HG03139 (cell line): Measurements from ENCODE around the gene LDB3.

ENCODE experiments used
- ATAC-seq: cut with Tn5 transposase; IDR thresholded peaks from one replicate; pipeline ENCODE4 v1.9.1; 2021; ENCODE audit not compliant: unreplicated experiment

LDB3 gene

DNA sequence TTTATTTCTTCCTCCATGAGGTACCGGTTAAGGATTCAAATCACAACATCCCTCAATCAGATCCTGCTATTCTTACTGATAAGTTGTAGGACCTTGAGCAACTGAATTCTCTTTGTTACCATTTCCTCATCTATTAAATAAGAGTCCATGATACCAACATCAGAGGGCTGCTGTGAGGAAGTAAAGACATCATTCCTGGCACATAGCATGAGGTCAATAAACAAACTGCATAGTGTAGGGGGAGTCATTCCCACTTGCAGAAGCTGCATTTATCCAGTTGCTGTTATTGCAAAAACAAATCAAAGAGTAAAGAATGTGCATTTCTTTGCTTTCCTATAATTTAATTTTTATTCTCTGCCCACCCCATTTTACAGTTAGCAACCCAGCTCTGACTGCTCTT lies 36.8 kb downstream of the LDB3 start:
- ATAC-seq: no peak

DNA sequence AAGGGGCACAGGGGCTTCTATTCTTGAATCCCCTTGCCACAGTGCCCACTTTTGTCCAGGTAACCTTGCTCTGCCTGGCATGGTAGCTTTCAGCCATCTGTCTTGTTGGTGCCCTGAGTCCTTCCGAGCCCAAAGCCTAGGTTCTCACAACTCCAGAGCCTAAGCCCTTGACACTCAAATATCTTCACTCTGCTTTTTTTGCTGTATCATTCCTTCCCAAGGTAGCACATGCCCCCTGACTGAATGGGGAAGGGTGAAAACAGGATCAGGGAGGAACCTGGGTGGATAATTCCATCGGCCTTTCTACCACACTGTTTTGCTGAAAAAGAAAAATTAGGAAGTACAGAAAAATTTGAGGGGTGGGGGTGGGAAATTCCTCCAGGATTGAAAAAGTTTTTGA lies 37.6 kb downstream of the LDB3 start:
- ATAC-seq: no peak

DNA sequence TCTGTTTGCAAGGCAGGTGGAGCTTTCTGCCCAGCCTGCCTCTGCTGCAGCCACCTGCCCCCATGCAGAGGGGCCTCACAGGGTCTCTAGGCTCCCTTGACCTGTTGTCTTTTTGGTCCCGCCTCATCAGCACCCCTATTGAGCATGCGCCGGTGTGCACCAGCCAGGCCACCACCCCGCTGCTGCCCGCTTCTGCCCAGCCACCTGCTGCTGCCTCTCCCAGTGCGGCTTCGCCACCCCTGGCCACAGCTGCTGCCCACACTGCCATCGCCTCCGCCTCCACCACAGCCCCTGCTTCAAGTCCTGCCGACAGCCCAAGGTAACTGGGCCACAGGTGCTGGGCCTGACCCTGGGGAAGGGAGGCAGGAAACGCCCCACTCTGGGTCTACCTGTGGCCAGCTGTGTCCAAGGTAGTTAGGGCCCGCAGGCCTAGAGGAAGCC lies 38.1 kb downstream of the LDB3 start:
- ATAC-seq: no peak

DNA sequence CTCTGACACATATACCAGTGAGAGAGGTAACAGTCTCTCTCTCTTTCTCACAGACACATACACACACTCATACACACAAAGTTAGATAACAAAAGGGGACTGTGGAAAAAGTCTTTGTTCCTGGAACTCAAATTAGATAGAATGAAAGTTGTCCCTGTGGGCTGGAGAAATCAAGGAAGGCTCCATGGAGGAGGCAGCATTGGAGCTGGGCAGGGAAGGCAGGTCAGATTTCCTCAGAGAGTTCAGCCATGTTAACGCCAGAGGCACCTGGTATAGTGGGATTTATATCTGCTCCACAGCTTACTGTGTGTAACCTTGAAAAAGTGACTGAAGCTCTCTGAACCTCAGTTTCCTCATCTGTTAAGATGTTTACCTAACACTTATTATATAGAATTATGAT lies 38.7 kb downstream of the LDB3 start:
- ATAC-seq: no peak

DNA sequence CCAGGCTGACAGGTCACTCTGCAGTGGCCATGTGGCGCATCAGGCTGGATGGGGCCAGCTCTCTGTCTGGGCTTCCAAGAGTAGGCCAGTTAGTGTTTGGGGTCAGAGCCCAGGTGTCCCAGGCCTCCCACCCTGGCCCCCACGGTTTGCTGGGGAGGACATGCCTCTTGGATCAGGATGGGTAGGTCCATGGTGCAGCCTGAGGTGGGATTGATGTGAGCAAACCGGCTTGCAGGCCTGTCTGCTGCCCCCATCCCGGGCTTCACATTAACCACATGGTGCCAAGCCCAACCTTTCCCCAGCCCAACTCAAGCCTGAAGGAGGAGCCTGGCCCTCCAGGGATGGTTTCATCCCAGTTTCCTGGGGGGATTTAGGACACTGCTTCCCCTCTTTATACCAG lies 39.2 kb downstream of the LDB3 start:
- no peak for ATAC-seq

DNA sequence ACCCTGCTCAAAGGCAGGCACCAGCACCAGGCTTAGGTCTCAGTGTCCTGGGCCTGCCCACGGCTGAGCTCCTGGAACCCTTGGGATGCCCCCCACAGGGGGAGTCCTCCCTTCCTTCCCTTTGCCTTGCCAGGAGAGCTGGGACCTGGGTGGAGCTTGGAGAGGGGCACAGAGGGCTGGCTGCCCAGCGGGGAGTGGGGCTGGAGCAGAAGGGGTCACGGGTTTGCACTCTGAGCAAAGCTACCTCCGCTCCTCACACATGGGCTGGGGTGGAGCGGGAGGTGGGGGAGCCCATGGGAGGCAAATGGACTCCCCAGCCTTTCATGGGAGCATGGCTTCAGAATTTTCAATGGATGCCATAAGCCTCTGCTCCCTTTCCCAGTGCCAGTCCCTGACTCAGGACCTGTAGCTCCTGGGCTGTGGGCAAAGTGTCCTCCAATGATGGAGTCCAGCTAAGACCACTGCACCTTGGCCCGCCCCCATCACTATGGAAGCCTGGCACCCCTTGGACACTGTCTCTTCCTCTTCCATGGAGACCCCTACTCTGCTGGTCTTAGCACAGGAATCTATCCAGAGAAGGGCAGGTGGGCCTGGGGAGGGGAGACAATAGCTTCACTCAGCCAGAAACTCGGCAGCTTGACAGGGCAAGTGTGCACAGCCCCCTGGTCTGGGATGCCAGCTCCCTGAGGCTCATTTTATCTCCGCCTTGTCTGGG lies 39.9 kb downstream of the LDB3 start:
- ATAC-seq: no peak

DNA sequence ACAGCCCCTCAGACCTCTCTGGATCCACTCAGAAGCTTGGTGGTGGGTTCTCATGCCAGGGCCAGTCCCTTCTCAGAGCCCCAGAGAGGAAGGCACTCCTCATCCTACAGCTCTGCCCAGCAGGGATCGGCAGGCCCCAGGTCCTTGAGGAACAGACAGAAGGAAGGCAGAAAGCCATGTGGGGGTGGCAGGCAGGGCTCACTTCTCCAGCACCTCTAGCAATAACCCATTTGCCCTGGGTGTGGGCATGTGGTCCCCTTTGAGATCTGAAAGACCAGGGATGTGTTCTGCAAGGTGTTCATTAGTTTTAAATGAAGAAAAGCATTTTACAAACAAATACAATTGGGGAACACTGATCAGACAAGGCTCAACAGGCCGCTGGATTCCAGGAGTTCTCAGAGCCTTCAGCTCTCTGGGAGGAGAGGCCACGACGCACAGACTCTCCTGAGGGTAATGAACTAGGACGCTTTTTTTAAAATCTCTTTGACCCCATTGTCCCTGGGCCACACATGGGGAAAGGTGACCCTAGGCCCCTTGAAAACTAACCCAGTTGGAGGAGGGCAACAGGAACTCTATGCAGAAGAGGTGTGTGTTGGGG lies 40.6 kb downstream of the LDB3 start:
- no peak for ATAC-seq

DNA sequence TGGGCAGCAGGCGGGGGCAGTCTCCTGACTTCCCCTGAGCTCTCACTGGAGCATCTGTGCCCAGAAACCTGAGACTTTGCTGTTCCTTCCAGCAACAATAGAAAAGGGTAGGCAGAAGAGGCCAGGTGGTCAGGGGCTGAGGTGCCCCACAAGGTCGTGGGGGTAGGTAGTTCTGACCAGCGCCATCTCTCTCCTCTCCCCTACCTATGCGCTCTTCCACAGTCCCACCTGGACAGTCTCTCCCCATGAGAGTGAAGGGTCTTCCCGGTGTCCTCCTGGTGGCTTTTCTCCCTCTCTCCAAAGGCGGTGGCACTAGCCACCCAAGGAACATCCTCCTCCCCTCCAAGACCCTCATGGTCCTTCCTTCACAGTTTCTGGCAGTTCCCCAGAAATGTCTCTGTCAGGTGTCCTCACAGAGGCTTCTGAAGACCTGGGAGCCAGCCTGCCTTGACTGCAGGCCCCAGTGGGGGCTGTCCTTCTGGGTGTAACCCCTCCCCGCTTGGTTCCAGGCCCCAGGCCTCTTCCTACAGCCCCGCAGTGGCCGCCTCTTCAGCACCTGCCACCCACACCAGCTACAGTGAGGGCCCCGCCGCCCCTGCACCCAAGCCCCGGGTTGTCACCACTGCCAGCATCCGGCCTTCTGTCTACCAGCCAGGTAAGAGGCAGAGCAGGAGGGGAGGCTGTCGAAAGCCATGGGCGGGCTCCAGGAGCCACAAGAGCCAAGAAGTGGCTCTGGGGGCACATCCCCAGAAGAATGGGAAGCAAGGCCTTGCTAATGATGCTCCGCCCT lies 41.3 kb downstream of the LDB3 start:
- no peak for ATAC-seq

DNA sequence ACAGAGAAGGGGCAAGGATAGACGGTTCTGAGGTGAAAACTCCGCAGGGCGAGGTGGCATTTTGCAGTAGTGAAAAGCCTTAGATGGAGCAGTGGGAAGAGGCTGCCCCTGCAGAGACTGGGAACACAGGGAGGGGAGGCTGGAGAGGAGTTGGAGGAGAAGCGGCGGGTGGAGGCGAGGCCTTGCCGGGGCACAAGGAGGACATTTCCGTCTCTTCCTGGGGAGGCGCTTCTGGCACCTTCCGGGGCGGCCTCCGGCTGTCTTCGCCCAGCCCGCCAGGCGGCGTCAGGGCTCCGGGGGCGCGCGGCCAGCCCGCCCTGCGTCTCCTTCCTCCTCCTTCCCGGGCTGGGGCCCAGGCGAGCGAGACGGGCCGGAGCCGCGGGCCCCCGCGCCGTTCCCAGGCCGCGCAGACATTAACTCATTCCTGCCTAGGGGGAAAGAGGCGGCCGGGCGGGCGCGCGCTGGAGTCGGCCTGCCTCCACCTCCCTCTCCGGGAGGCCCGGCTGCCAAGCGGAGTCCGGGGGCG lies 42.7 kb downstream of the LDB3 start:
- peak; percentile 81 for ATAC-seq

DNA sequence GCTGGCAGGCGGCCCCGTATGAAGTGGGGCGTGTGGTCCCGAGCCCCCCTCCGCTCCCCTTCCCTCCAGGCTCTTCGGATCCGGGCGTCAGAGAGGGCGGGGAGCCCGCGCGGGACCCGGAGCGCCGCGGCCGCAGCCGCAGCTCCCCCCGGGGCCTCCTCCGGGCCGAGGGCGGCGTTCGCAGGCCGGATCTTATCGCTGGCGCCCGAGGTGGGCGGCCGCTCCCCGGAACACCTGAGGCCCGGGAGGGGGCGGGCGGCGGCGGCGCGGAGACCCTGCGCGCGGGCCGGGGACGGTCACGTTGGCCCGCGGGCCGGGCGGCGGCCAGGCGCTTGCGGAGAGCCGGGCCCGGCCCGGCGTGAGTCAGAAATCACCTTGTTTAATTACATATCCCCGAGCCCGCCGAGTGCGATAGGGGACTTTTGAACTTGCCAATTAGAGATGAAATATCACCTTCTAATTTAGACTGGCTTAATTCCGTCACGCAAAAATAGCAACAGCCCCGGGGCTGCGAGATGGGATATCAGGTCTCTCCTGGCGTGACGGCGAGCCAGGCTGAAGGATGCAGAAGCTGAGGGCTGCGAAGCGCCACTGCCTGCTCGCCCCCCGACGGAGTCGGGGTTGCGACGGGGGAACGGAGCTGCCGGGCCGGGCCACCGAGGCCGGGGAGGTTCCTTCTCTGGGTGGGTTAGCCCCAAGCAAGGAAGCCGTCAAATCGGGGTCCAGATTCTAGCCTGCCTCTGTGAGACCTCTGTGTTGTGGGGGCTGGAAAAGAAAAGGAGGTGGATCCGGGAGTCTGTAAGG lies 43.4 kb downstream of the LDB3 start:
- ATAC-seq: peak; percentile 46

DNA sequence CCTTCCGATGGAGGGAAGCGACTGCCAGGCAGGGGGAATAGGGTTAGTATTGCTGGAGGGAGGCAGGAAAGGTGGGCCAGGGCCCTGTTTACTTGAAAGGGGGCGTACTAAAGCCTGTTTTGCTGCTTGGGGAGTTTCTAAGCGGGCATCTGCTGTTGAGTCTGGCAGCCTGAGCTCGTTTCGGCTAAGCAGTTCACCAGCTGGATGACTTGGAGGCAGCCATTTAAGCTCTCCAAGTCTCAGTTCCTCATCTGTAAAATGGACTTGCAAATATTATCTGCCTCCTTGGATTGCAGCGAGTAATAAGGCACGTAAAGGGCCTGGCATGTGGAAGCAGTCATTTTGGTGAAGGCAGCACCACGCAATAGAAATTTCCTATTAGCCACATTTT lies 44.0 kb downstream of the LDB3 start:
- no peak for ATAC-seq

DNA sequence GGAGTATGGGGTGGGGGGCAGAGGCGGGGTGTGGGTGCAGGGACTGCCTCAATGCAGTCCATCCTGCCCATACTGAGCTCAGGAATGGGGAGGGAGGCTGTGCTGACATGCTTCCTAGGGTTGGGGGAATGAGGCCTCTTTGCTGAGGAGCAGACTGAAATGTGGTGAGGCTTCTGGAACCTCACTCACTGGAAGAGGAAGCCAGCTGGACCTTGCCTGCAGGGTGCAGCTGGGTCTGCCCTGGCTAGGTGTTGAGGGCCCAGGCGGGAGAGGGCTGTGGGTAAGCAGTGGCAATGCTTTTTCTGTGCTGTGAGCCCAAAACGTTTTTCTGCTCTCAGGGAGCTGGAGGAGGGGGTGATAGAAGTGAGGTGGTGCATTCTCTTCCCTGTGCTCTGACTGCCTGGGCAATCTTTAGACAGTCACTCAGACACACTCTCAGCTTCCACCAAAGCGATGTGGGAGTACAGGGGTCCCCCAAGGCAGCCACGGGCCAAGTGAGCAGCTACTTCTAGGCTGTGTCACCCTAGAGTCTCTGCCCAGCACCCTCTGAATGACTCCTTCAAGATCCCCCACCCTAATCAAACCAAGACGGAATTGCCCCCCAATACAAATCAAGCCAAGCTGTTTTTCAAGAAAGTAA lies 47.0 kb downstream of the LDB3 start:
- no peak for ATAC-seq

DNA sequence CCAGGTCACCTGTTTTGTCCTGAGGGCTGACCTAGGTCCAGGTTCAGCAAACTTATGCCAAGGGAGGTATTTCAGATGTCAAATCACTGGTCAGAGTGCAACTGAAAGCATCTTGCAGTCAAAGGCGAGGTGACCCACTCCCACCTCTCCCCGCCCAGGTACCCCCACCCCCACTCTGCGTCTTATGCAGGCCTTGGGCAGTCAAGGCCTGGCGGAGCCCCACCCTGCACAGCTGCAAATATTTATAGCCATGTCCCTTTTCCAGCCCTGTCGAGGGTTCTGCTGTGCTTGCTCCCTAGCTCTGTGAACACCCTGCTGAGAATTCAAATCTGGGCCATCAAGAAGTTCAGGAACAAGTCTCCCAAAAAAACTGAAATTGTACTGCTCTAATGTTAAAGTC lies 47.5 kb downstream of the LDB3 start:
- ATAC-seq: no peak

DNA sequence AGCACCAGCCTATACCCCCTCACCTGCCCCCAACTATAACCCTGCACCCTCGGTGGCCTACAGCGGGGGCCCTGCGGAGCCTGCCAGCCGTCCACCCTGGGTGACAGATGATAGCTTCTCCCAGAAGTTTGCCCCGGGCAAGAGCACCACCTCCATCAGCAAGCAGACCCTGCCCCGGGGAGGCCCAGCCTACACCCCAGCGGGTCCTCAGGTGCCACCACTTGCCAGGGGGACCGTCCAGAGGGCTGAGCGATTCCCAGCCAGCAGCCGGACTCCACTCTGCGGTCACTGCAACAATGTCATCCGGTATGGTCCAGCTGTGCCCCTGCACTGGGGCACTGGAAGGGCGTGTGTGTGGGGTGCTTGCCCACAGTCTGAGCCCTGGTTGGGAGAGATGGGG lies 48.2 kb downstream of the LDB3 start:
- ATAC-seq: no peak

DNA sequence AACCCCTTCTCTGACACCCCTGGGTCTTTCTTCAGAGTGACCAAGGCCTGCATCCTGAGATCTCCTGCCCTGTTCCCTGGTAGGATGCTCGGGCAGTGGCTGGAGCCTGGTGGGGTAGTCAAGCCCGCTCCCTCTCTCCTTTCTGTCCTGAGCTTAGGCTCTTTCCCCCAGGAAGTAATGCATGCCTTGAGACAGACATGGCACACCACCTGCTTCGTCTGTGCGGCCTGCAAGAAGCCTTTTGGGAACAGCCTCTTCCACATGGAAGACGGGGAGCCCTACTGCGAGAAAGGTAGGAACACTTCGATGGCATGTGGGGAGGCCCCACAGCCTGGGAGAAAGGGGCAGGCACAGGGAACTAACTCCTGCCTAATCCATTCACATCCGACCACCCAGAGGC lies 50.2 kb downstream of the LDB3 start:
- ATAC-seq: no peak

DNA sequence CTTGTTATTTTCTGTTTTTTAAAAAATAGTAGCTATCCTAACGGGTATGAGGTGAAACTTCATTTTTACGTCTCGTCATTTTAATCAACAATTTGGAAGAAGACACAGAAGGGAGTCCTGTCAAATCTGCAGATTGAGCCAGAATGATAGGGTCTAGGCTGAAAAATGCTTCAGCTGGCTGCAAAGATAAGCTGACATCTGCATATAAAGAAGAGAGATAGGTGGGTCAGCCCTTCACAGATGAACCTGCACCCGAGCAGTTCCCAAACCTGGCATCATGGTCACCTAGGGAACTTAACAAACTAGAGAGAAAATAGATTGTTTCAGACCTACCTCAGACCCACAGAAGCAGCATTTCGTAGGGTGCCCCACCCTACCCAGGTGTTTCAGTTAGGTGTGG lies 52.9 kb downstream of the LDB3 start:
- ATAC-seq: no peak

DNA sequence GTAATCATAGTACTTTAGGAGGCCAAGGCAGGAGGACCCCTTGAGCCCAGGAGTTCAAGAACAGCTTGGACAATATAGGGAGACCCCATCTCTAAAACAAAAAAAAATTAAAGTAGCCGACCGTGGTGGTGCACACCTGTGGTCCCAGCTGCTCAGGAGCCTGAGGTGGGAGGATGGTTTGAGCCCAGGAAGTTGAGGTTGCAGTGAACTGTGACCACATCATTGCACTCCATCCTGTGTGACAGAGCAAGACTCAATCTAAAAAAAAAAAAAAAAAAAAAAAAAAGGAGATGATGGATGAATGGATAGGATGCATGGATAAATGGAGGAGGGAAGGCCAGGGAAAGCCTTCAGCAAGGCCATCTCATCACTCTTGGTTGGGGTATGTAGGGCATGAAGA lies 54.7 kb downstream of the LDB3 start:
- ATAC-seq: no peak

DNA sequence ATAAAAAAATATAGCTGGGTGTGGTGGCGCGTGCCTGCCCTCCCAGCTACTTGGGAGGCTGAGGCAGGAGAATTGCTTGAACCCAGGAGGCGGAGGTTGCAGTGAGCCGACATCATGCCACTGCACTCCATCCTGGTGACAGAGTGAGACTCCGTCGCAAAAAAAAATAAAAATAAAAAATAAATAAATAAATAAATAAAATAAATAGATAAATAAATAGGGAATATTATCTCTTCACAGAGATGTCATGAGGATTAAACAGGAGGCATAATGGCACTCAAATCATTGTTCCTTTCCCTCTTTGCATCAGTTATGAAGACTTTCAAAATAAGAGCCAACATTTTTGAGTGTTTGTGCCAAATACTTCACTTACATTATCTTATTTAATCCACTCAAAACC lies 56.1 kb downstream of the LDB3 start:
- no peak for ATAC-seq

DNA sequence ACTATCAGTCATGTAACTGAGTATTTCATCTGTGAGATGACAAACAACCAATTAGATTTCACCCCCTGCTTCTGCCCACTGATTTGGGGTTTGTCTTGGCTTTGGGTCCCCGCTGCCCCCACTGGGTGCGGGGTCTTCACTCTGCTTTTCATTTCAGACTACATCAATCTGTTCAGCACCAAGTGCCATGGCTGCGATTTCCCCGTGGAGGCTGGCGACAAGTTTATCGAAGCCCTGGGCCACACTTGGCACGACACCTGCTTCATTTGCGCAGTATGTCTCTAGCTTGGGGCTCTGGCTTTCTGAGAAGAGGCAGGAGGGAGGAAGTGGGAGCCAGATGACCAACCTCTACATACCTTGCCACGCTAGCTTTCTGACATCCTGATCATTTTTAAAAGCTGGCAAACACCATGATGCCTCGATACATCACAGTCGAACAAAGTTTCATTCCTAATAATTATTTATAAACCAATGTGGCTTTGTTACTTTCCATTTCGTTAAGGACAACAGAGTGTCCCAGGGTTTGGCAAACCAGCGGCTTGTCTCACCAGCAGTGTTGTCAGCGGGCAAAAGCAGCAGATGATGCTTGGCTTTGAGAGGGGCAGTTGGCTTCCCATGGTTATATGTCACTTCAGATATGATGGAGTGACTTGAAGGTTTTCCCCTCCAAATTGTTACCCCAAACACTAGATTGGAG lies 57.8 kb downstream of the LDB3 start:
- no peak for ATAC-seq

DNA sequence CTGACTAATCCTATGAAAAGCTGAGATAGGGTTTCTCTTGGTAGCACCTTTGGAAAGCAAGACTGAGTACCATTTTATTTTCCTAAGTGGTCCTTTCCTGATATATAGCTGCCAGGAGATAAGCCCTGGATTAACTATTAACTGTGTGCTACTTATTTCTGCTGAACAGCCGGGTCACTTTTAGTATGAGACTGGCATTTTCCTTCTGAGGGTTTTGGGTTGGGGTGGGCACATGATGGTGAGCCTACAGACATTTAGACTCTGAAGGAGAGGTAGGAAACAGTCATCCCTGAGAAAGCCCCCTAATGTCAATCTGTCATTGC lies 58.3 kb downstream of the LDB3 start:
- ATAC-seq: no peak
